Stimulated activated CD8-positive, alpha-beta memory T cell treated with anti-CD3 and anti-CD28 coated beads, Interleukin-15, amount 100 ng/mL, for 24 hours (primary cell): Measurements from ENCODE around the gene LRCH1.

Source experiments
- DNase-seq: peaks from one replicate; pipeline ENCODE4 v3.0.0-alpha.2; 2020; ENCODE audit warnings: low read depth

The LRCH1 gene

DNA sequence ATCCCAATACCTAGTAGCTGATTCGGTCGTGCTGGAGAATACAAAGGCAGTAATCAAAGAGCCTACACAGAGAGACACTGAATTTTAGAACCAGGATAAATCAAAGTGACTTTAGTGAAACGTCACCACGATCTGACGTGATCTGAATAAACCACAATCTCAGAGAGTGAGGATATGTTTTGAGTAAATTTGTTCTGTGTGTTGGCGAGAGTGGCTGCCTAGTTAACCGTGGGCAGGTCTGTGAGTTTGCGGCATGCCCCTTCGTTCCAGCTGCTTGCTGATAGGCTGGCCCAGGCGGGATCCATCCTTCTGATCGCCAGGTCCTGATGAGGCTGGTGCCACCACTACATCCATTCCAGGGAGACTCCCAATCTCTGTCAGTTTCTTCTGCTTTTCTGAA lies 40.4 kb downstream of the LRCH1 start:
- no peak for DNase-seq

DNA sequence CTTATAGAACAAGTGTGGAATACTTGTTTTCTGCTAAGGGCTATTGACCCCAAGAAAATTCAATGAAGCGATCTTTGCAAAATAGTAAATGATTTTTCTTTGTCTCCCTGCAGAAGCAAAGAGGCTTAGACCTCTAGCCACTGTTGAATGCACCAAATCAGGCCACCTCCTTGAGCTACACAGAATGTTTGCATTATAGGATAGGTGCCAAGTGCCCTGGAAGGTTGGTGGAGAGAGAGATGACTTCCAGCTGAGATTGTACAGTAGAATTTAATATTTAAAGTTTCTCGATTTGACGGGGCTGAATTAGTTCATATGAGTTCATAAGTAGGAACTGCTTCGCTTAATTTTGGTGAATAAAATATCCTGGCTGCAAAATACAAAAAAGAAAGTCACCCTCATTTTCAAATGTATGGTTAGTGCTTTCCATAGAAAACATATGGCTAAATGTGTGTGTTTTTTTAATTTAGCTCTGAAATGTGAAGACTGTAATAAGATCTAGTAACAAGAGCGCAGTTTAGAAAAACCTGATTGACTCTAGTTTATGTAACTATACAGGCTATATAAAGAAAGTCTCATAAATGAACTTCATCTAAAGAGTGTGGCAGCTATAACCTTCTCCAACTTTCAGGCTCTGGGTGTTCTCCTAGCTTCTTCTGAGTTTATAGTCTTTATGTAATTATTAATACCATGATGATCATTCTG lies 41.6 kb downstream of the LRCH1 start:
- no peak for DNase-seq

DNA sequence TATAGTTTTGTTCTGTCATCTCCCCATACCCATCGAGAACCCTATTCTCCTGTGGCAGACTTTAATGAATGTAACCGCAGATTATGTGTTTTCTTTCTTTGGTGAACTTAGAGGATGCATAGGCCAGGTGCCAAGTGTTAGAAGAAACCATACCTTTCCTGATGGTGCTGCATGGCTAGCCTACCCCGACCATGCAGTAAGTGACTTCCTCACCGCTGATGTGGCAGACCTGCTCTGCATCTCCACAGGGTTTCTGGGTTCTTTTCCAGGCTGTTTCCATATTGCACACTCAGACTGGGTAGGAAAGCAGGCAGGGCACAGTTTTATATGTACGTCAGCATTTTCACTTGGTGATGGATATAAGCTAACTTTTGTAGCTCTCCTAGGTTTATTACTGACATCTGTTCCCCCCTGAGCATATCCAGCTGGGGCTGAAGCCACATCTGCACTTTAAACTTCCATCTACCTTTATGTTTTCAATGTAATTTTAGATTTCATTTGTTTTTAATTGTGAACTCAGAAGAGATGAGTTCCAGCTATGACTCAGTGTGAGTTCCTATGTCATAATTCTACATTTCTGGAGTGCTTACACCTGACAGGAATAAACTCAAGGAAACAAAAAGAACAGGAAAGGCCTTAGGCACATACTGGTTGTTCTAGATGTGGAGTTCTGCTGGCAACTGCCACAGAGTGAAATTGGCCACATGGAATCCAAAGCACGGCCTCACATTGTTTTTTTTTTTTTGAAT lies 42.3 kb downstream of the LRCH1 start:
- no peak for DNase-seq

DNA sequence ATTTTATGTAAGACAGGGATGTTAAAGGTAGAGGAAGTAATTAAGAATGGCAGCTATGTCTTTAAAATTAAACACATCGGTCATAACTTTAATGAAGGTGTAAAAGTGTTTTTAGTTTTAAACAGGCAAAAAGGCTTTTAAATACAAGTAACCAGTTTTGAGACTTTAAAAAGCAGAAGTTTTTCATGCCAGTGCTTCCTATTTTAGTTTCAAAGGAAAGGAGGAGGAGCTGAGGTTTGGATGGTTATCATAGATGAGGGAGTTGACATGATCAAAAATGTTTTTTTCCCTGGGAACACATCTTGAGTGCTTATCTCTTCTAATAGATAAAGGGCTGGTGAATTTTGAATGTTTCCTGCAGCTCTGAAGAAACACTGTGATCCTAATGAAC lies 42.9 kb downstream of the LRCH1 start:
- no peak for DNase-seq

DNA sequence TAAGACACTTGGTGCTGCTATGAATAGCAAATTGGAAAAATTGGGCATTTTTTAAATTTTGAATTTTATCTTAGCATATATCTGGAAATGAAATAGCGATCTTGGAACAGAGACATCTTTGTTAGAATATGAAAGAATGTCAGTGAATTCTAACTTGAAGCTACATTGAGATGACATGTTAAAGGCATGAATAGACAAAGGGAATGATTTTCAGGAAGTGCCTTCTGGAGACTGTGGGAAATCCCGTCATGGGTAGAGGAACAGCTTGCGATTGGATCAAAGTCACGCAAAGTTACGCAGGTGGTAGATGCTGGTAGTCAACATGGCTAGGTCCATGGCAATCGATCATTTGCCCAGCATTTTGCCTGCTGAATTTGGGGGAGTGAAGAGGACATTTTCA lies 43.5 kb downstream of the LRCH1 start:
- DNase-seq, result no peak

DNA sequence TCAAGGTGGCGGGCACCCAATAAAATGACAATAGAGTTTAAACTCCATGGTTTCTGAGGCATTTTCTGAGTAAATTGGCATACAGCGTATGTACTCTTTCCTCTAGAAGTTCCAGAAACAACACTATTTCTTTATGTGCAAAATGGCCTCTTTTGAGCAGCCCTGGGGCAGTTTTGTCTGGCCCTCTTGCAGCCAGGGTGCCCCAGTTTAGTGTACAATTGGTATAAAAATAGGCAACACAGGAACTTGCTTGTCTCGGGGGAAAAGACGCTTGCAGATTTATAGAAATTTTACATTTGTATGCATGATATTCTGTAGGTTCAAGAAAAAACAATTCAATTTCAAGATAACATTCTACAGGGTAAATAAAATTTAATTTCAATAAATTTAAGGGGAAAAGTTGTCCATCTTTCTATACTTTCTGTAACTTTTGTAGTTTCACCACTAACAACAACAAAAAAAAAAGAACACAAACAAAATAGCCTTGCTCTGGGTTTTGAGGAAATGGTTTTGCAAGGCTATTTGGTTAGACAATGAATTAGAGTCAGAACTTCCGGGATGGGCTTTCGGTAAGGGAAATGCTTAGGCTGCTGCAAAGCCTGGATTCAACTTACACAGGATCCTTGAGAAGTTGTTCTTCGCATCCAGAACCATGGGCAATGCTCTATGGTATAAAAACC lies 45.3 kb downstream of the LRCH1 start:
- no peak for DNase-seq

DNA sequence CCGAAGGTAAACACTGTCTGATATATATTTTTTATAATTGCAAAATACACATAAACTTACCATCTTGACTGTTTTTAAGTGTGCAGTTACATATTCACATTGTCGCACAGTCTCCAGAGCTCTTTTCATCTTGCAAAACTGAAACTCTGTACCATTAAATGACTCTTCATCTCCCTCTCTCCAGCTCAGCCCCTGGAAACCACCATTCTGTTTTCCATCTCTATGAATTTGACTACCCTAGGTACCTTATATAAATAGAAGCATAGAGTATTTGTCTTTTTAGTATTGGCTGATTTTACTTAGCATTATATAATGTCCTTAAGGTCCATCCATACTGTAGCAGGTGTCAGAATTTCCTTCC lies 45.8 kb downstream of the LRCH1 start:
- DNase-seq, result no peak

DNA sequence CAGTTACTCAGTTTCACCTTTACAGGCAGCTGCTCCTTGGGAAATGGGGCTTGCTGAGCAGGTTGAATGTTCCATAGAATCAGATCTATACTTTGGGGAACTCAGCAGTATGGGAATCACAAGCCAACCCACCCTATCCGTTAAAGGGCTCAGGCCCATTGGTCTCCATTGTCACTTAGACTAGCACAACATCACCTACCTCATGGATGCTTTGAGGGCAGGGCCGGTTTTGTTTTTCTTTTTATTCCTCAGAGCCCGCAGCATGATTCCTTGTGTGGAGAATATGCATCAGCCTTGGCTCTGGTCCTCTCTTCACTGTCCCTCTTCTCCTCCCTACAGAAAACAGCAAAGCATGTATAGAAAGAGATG lies 48.0 kb downstream of the LRCH1 start:
- no peak for DNase-seq

DNA sequence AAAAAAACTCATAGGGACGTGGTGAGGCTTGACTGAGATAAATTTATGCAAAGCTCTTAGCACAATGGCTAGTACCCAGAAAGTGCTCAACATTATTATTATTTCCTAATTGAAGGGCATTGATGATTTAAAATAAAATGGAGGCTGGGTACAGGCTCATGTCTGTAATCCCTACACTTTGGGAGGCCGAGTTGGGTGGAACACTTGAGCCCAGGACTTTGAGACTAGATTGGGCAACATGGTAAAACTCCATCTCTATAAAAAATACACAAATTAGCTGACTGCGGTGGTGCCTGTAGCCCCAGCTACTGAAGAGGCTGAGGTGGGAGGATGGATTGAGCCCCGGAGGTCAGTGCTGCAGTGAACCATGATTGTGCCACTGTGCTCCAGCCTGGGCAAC lies 49.6 kb downstream of the LRCH1 start:
- no peak for DNase-seq

DNA sequence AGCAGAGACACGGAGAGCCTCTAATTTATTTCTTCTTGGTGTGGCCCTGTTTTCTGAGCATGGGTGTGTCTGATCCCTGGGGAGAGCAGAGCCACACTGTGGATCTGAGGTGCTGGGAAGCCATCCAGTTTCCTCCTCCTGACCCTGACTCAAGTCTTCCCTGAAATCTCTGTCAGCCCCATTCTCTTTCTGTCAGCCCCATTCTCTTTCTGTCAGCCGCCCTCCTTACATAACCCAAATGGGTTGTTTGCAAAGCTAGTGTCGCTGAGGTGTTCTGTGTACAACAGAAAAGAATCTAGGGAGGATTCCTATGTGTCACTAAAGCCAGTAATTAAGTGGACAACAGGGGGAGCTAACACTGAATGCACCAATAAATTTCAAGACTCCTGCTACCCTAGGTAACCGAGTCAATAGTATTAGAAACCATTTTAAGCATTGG lies 50.2 kb downstream of the LRCH1 start:
- DNase-seq, result no peak

DNA sequence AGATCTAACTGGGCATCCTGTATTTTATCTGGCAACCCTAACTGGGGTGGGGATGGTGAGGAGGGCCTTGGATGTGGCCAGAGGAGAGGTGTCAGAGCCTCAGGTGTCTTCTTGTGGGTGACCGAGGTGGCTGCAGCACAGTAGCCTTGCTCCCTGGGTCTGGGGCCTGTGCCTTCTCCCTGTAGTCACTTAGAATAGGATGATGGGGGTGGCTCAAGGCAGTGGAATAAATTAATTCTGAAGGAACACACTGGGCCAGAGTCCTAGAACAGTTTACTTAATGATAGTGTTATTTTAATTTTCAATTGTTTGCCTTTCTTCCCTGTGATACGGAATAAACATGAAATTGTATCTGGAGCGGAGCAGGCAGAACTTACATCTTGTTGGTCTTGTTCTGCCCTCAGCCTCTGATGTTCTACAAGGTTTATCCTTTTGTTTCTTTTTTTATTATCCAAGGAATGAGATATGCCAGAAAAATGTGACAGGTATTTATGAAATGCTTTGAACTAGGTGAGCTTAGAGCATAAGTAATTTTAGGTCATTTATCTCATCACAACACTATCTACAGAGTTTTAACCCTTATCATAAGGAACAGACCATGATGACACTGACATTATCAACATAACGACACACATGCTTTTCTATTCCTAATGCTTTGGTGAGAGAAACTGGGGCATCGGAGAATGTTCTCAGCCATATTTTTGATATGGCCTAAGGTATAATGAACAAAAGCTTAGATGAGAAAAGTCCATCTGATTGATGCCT lies 51.4 kb downstream of the LRCH1 start:
- no peak for DNase-seq

DNA sequence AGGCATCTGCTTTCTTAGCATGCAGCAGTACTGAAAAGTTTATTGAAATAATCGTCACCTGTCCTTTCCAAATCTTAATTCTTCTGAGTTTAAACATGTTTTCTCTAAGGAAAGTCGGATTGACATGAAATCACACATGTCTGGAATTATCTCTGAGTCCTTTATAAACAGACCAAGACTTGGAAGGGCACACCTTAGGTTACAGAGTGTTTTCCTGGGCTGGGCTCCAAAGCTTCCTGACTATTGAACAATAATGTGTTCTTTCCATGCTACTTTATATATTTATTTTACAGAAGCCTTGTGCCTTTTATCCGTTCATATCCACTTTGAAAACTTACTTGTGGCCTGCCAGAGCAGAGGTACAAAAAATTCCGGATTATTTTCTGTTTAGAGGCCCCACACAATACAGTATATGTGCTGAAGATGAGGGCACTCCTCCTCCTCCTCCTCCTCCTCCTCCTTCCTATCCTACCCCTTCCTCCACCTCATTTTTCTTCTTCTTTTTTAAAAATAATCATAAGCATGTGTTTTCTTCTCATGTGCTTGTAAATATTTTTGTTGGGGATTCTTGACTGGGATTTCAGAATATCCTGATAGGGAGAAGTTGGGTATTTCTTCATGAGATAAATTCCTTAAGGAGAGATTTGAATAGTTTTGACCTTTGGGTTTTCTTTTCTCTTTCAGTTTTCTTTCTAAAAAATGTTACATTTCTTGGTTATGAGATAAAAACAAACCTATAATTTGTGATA lies 52.3 kb downstream of the LRCH1 start:
- DNase-seq, result no peak

DNA sequence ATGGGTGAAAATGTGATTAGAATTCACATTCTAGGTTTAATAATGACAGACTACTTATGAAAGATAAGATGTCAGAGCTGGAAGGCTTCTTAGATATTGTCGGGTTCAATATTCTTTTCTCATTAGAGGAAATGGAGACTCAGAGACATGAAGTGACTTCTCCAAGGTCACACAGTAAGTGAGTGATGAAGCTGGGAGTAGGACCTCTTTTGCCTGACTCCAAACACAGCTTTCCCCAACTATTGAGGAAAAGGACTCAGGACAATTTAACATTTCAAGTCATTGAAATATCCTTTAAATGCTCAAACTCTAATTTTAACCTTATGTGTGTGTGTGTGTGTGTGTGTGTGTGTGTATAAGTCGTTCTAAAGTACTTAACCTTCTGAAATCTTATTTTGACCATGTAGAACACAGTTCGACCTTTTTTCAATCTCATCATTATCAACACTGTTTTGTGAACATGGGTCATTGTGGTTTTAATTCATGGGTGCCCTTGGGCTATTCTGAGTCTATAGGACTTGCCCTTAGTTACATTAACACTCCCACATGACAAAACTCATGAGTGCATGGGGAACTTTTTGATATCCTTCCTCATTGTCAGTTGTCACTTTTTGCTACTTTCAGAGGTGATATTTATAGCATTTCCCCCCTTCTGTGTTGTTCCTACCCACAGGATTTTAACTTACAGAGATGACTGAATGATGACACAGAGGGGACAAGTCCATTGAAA lies 53.0 kb downstream of the LRCH1 start:
- no peak for DNase-seq

DNA sequence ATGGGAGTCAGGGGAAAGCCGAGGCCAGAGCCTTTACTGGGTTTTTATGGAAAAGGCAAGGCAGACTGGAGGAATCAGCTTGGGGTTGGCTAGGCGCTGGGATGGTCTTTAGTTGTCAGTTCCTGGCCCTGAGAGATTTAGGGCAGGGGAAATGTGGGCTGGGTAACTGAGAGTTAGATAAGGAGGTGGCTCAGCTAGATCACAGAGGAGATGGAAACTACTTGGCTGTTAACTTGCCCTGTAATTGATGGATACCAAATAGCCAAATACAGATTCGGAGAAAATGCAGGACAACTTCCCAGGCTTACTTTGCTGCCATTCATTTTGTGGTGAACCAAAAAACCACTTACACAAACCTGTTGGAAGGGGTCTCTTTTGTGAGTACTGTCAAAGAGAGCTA lies 54.0 kb downstream of the LRCH1 start:
- DNase-seq, result no peak

DNA sequence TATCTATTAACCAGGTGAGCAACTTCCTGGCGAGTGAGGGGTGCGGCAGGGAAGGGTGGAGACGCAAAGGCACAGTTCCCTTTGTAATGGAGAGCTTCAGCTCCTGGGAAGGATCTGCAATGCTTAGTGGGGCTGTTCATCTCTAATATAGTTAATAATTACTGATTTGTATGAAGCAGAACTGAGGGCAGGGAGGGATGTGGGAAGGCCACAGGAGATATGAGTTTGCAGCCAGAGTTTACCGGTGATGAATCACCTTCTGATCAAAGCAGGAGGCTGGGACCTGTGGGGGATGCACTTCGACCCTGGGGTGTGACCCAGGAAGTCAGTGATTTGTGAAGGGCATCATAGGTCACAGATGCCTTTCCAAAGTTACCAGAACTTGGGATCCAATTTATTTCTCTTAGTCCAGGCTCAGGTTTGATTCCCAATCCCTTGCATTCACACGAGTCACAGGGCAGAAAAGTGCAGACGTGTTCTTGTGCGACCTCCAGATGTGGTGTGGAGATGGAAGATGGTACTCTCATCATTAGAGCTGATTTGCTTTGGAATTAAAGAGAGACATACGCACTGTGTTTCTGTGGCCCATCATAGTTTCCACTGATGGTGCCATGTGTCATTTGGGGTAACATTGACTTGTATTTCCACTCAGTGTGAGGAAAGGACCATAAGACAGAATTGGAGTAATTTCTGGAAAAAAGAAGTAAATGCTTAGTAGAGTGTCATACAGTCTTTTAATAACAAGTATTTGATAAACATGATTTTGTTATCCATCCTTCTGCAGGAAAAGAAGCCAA lies 55.0 kb downstream of the LRCH1 start:
- DNase-seq, result no peak

DNA sequence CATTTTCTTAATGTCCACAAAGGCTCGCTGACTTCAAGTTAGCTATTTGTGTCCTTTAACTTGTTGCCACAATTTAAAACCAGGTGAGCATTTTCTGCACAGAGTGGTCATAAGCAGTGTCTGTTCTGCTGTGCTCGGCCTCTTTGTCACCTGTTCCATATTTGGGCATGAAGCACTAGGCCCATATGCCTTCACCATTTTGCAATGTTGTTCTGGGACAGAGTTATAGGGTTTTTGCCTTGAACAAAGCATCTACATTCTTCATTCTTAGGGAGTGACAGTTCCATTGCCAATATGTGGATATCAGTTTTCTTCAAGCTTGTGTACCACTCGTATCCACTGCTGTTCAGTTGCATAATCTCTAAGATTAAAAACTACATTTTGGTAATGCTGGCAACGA lies 56.1 kb downstream of the LRCH1 start:
- no peak for DNase-seq

DNA sequence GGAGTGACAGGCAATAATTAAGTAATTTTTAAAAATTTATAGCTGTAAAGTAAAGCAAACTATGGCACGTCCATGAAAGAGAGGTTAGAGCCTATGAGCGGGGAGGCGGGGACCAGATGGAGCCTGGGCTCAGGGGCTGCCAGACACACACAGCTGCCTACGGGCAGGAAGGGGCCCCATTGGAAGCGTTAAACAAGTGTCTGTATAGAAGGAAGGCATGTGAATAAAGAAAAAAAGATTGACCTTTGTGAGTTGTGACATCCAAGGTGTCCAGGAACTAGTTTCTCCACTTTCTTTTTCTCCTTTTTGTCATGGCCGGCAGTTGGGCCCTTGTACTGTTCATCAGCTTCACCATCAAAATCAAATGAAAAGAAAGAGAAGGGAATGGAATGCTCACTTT lies 56.8 kb downstream of the LRCH1 start:
- DNase-seq, result no peak

DNA sequence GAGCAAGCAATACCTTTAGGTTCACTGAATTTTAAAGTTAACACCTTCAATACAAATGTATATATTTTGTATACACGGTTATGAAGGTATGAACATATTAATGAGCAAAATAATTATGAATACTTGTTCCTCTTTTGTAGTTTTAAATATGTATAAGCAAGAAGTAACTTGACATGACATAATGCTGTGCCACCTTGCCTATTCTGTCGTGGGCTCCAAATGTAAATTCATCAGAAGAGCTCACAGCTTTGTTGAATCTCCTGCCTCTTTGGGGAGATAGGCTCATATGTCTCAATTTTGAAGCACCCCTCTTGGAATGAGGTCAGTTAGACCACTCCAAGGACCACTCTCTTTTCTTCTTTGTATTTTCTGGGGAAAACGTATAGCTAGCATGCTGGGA lies 59.3 kb downstream of the LRCH1 start:
- DNase-seq, result no peak

DNA sequence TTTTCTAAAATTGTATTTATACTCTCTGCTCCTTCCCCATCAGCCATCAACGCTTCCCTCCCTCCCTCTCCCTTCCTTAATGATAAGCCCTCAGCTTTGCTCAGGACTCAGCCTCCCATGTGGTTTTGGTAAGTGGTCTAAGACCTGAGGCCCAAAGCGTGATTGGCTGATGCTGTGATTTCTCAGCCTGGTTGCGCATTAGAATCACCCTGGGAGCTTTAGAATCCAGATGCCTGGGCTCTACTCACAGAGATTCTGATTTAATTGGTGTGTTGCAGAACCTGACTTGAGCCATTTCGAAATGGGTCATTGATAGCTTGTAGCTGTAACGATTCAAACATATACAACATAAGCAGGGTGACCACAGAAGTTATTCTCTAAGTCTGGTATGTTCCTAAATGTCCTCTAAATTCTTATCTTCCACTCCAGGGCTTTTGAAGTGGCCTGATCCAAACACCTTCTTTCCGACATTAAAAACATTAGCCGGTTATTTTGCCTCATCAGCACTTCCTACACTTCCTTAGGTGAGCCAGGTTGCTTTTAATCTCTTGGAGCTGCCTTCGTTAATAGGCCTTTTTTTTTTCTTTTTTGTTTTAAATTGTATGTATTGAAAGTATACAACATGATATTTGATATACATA lies 60.6 kb downstream of the LRCH1 start:
- DNase-seq, result no peak

DNA sequence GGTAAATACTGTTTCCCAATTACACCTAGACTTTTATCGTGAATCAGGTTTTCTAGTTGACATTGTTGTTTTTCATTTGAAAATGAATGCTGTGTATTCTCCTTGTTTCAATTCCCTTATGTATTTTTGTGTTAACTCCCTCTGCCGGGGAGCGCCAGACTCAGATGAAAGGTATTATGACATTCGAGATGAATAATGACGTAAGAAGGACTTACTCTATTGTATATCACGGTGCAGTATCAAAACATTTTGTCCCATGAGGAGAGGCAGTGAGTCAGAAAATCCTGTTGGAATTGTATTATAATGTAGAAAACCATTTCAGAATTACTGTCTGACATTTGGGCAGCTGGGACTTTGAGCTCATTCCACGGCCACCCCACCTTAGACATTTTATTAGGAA lies 61.6 kb downstream of the LRCH1 start:
- no peak for DNase-seq
